Testis (tissue), 2 donors: Measurements from ENCODE around the gene CNTRL.

Source experiments
- CTCF ChIP-seq, 3 experiments: fragments of 450-650 bp in 2 of 3; fragments of 200-600 bp in 1 of 3; sonication (generic) in 1 of 3; IDR thresholded peaks; one replicate each; pipeline ENCODE4 v1.5.1; 2016 to 2019; ENCODE audit warnings: antibody characterized with exemption in 3 of 3, mild to moderate bottlenecking in 2 of 3, moderate library complexity in 1 of 3
- POLR2A ChIP-seq: fragments of 450-650 bp; IDR thresholded peaks from one replicate; pipeline ENCODE4 v1.6.1; 2017; ENCODE audit warnings: antibody characterized with exemption, mild to moderate bottlenecking, moderate library complexity

- TF ChIP-seq CTCF (IDR thresholded peaks at IDR 0.05) (no peak), POLR2A (no peak)
Measured at GRCh38 chr9:121157939-121158338, 83.2 kb downstream of the CNTRL start.
